HCT116 (cell line): ENCODE measurements around the gene FBLN7.

ENCODE experiments used
- CEBPB ChIP-seq: IDR thresholded peaks from 2 replicates; pipeline ENCODE4 v1.6.1; 2012; ENCODE audit warnings: low read depth
- EGR1 ChIP-seq: IDR thresholded peaks from 2 replicates; pipeline ENCODE4 v1.6.1; 2012; ENCODE audit warnings: low read depth
- EZH2 ChIP-seq: fragments of 200-600 bp; sonication (generic); IDR thresholded peaks from 2 replicates; pipeline ENCODE4 v1.6.1; 2017; ENCODE audit warnings: antibody characterized with exemption, mixed run types
- EZH2phosphoT487 ChIP-seq: fragments of 200-600 bp; IDR thresholded peaks from 2 replicates; pipeline ENCODE4 v1.6.1; 2018; ENCODE audit warnings: antibody characterized with exemption, borderline replicate concordance
- JUND ChIP-seq: IDR thresholded peaks from 2 replicates; pipeline ENCODE4 v1.6.1; 2012
- MAX ChIP-seq: IDR thresholded peaks from 2 replicates; pipeline ENCODE4 v1.6.1; 2012
- POLR2A ChIP-seq: IDR thresholded peaks from 2 replicates; pipeline ENCODE4 v1.7.0; 2011; ENCODE audit warnings: borderline replicate concordance; ENCODE audit not compliant: insufficient read depth, insufficient read length; ENCODE audit errors: extremely low read depth
- RAD21 ChIP-seq: IDR thresholded peaks from 2 replicates; pipeline ENCODE4 v1.6.1; 2012; ENCODE audit warnings: low read depth, mild to moderate bottlenecking
- REST ChIP-seq: IDR thresholded peaks from 2 replicates; pipeline ENCODE4 v1.6.1; 2012; ENCODE audit warnings: low read depth
- SIN3A ChIP-seq: IDR thresholded peaks from 2 replicates; pipeline ENCODE4 v1.6.1; 2012; ENCODE audit warnings: low read depth
- SP1 ChIP-seq: IDR thresholded peaks from 2 replicates; pipeline ENCODE4 v1.6.1; 2012; ENCODE audit warnings: low read depth
- YY1 ChIP-seq: IDR thresholded peaks from 2 replicates; pipeline ENCODE4 v1.6.1; 2011; ENCODE audit warnings: low read length, low read depth, moderate library complexity, mild to moderate bottlenecking; ENCODE audit not compliant: insufficient replicate concordance; ENCODE audit errors: extremely low read depth
- TF ChIP-seq, protein P1 (sequence below), 3 experiments: fragments of 200-600 bp in 1 of 3; sonication (generic) in 1 of 3; IDR thresholded peaks in 2 of 3; conservative IDR thresholded peaks in 1 of 3; 2 replicates each; pipeline ENCODE4 v1.5.1; 2012 to 2017; ENCODE audit warnings: low read depth in 2 of 3, low read length in 2 of 3, antibody characterized with exemption in 1 of 3, borderline replicate concordance in 1 of 3, control low read depth in 1 of 3, mild to moderate bottlenecking in 1 of 3, mixed read lengths in 1 of 3, mixed run types in 1 of 3, moderate library complexity in 1 of 3; ENCODE audit not compliant: insufficient read depth in 1 of 3

DNA sequence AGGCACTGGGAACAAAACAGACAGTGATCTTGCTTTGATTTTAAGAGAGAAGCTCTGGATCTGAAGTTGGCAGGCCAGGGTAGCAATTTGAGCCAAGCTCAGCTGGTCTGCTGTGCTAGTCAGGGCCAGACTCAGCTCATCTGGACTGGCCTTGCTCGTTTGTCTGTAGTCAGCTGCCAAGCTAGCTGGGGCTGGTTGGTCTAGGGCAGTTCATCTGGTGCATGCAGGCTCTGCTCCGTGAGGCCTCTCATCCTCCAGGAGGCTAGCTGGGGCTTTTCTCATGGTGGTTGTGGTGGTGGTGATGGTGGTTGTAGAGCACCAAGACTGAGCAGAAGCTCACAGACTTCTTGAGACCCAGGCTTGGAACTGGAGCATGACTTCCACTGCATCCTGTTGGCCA, 10.3 kb downstream of the FBLN7 start:
- TF ChIP-seq, protein P1, sequence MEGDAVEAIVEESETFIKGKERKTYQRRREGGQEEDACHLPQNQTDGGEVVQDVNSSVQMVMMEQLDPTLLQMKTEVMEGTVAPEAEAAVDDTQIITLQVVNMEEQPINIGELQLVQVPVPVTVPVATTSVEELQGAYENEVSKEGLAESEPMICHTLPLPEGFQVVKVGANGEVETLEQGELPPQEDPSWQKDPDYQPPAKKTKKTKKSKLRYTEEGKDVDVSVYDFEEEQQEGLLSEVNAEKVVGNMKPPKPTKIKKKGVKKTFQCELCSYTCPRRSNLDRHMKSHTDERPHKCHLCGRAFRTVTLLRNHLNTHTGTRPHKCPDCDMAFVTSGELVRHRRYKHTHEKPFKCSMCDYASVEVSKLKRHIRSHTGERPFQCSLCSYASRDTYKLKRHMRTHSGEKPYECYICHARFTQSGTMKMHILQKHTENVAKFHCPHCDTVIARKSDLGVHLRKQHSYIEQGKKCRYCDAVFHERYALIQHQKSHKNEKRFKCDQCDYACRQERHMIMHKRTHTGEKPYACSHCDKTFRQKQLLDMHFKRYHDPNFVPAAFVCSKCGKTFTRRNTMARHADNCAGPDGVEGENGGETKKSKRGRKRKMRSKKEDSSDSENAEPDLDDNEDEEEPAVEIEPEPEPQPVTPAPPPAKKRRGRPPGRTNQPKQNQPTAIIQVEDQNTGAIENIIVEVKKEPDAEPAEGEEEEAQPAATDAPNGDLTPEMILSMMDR (IDR thresholded peaks at IDR 0.05 in 2 of 3, conservative IDR thresholded peaks at IDR 0.05 in 1 of 3; ENCODE audit: borderline replicate concordance in 1 of 3, insufficient read depth in 1 of 3, low read depth in 2 of 3, low read length in 2 of 3) = no peak
- no peak for TF ChIP-seq REST
- no peak for TF ChIP-seq EGR1
- no peak for TF ChIP-seq RAD21
- no peak for TF ChIP-seq EZH2
- TF ChIP-seq MAX = no peak
- no peak for TF ChIP-seq SIN3A
- no peak for TF ChIP-seq POLR2A
- no peak for TF ChIP-seq EZH2phosphoT487
- TF ChIP-seq JUND = no peak
- TF ChIP-seq SP1 = no peak
- TF ChIP-seq YY1 = no peak
- TF ChIP-seq CEBPB = no peak
